IPS-18c (cell line): Measurements from ENCODE around the gene RNF10.

ENCODE experiments used
- H3K4me3 ChIP-seq: 2 replicates; pipeline ENCODE4 v1.7.0; 2013; ENCODE audit warnings: low read depth, mild to moderate bottlenecking, low read length, moderate library complexity; ENCODE audit not compliant: insufficient read depth
- H3K9me3 ChIP-seq: one replicate; pipeline ENCODE4 v1.6.1; 2013; ENCODE audit warnings: mild to moderate bottlenecking, low read length, moderate library complexity; ENCODE audit not compliant: control insufficient read depth, insufficient read depth

Gene RNF10

DNA sequence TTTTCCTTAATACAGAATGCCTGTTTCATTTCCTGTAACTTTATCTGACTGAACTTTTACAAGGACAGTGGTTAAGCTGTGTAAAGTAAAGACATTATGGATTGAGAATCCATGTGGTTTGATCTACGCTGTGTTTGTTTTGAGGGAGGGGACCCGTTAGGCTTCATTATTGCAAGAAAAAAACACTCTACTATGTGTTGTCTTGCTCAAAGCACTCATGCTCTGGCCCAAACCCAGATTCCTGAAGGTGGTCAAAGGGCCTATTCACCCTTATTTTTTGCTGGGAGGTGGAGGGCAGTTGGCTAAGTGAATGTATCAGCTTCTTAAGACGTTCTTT is 11.9 kb downstream of the RNF10 start:
- Histone ChIP-seq H3K9me3 (no peaks in the 10 kb centered on the region), H3K4me3 (no peak overlapping the region)

DNA sequence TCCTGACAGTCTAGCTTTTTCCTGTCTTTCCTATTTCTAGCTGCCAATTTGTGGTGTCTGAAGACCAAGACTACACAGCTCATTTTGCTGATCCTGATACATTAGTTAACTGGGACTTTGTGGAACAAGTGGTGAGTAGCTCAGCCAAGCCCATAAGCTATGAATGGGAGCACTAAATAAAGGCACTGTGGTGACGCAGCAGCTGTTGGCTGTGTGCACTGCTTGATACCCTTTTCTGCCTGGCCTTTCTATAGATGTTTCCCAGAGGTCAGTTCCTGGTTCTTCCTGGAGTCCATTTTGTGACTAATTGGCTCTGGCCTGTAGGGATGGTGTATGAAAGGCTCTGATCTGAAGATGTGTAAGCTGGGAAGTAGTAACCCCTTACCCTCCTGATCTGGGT is 20.5 kb downstream of the RNF10 start:
- no peaks in the 10 kb centered on the region for H3K9me3 ChIP-seq
- H3K4me3 ChIP-seq = no peak overlapping the region

DNA sequence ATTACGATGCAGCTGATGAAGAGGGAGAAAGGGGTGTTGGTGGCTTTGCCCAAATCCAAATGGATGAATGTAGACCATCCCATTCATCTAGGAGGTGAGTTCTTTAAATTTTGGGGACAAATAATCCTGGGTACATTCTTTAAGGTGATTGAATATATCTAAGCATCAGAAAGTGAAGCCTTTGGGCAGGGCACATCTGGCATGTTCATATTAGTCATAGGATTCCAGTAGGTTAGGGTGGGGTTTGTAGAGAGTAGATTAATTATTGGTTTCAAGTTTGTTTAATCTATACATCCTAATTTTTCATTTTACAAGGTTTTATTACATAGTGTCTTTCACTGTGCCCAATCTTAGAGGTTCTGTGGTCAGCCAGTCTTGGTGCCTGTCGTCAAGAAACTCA is 23.4 kb downstream of the RNF10 start:
- no peaks in the 10 kb centered on the region for H3K9me3 ChIP-seq
- no peak overlapping the region for H3K4me3 ChIP-seq

DNA sequence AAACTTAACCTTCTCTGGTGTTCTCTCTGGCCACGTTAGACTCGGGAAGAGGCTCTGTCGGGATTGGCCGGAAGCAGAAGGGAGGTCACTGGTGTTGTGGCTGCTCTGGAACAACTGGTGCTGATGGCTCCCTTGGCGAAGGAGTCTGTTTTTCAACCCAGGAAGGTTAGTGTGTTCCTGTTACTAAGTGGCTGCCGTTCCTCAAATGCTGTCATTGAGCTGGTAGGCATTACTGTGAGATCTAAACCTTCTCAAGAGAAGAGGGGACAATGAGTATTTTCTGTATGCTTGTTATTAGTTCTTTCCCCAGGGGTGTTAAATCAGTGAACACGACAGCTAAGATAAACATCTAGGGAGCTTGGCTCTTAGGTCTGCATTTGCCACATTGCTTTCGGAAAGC is 28.8 kb downstream of the RNF10 start:
- H3K9me3 ChIP-seq = no peaks in the 10 kb centered on the region
- no peak overlapping the region for H3K4me3 ChIP-seq

DNA sequence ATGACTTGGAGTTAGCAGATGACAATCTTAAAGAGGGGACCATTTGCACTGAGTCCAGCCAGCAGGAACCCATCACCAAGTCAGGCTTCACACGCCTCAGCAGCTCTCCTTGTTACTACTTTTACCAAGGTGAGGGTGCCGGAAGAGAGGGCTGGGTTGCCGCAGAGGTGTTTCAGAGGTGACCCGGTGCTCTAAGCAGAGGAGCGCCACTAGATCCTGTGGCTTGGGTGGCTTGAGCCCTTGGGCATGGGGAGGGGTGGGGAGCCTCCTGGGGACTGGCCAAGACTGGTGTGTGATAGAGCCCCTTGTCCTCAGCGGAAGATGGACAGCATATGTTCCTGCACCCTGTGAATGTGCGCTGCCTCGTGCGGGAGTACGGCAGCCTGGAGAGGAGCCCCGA is 29.3 kb downstream of the RNF10 start:
- Histone ChIP-seq H3K9me3 (no peaks in the 10 kb centered on the region), H3K4me3 (no peak overlapping the region)

DNA sequence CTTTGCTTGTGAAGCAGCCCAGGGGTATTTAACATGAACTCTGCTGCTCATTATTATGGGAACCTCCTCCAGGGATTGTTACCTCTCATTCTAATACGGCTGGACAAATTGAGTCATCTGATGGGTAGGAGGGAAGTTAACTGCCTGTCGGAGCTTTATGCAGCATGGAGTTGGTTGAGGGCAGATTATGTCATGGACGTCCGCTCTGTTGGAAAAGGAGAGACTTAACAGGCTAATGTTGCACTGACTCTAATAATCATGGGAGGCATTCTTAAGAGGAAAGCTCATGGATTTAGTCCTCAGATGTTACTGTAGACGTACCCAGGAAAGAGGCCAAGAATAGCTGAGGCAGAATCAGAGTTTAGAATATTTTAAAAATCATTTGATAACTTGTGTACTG is 37.1 kb downstream of the RNF10 start:
- H3K4me3 ChIP-seq = no peak overlapping the region
- no peaks in the 10 kb centered on the region for H3K9me3 ChIP-seq

DNA sequence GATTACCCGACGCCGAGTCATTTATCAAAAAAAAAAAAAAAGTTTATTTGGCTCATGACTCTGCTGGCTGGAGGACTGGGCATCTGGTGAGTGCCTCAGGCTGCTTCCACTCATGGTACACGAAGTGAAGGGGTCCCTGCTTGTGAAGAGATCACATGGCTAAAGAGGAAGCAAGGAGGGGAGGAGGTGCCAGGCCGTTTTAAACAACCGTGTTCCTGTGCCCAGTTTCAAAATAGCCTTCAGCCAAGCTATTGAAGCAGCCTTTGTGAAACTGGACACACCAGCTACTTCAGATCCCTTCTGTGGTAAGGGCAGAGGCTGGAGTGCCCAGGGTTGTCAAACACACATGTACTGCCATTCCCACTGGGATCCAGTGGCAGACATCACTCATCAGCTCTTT is 39.4 kb downstream of the RNF10 start:
- H3K4me3 ChIP-seq = no peak overlapping the region
- H3K9me3 ChIP-seq = no peaks in the 10 kb centered on the region

DNA sequence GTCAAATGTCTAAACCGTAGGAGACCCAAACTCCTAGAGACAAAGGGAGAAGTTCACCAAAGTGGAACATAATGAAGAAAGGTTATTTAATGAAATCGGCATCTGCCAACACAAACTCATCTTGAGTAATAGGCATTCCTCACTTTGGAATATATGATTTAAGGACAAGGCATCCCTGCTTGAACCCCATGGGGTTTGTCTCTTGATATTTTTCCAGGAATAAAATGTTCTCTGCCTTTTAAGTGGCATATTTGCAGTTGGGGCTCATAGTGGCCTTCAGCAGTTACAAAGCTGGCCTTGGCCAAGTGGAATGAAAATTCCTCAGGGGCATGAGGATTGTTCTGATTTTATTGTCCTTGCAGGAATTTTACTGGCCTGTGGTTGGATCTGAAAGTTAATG is 40.0 kb downstream of the RNF10 start:
- H3K4me3 ChIP-seq = no peak overlapping the region
- no peaks in the 10 kb centered on the region for H3K9me3 ChIP-seq

DNA sequence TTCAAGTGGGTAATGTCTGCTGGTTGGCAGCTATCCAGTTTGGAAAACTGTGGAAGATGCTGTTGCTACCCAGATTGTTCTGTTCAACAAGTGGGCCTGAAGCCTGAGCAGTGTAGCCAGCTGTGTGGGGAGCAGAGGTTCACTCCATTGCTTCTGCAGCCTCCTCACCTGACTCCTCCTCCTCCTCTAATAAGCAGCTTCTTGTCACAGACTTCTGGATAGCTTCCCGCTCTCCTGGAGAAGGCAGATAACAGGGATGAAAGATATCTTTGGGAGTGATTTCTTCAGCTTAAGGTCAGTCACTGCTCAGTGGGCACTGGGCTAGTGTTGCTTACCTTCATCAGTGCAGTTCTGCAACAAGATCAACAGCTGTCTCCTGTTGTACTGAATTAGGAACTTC is 45.0 kb downstream of the RNF10 start:
- H3K9me3 ChIP-seq = no peaks in the 10 kb centered on the region
- no peak overlapping the region for H3K4me3 ChIP-seq

DNA sequence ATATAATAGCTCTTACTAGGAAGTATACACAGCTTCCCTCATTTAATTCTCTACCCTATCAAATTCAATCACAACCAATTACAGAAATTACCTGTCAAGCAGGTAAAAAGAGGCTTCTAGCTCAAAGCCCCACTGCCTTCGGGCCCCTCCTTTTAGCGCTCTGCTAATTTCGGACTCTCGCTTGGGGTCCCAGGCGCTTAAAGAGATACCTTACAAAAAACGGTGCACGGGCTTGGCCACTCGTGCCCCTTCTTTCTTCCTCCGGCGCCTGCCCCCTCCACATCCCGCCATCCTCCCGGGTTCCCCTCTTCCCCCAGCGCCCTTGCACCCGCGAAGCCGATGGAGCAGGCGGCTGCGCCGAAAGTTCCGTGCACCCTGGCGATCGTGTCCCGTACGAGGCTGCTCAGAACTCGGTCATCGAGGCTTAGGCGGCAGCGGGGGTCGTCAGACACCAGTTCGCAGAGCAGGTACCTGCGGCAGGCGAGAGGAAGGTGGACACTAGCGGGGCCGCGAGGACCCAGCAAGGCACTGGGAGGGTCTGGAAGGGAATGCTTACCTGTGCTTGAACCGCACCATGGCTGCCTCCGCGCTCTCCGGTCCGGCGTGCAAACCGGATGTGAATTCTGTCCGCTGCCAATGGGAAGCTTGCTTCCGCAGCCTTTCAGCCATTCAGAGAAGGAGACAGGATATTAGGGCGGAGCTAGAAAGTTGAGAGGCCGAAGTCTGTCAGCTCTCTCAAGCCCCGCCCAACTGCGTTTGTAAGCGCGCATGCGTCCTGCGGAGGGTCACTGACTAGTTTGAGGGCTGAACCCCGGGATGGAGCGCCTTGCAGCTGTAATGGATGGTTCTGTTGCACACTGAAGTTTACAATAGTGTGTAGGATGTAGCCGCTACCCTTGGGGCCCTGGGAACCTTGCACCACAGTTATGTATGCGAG is 46.9 kb downstream of the RNF10 start, which contains the start of gene POP5:
POP5 (minus strand) TSS at position 616 of the 937 bp plus-strand sequence; CDS start at position 576, 40 bp downstream.
- H3K4me3 ChIP-seq = peak within 1 kb of the TSS; percentile 86

DNA sequence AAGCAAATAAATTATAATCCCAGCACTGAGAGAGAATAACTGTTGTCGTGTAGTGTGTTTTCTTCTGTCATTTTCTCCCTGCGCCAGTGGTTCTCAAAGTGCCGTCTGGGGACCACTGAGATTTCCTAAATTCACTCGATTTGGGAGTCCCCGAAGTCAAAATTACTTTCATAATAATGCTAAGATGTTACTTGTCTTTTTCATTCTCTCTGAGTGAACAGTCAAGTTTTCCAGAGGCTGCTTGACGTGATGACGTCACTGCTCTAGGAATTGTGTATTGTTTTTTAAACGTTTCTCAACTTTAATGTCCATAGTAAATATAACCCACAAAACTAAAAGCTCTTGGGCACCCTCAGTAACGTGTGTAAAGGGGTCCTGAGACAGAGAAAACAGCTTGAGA is 47.8 kb downstream of the RNF10 start:
- Histone ChIP-seq H3K4me3 (peak overlapping the region; percentile 57; the same call in 1 of the 2 replicates), H3K9me3 (no peaks in the 10 kb centered on the region)

More for the DNA sequence above, 46.9 kb downstream of the RNF10 start, which contains the start of gene POP5:
- no peaks in the 10 kb centered on the region for H3K9me3 ChIP-seq

DNA sequence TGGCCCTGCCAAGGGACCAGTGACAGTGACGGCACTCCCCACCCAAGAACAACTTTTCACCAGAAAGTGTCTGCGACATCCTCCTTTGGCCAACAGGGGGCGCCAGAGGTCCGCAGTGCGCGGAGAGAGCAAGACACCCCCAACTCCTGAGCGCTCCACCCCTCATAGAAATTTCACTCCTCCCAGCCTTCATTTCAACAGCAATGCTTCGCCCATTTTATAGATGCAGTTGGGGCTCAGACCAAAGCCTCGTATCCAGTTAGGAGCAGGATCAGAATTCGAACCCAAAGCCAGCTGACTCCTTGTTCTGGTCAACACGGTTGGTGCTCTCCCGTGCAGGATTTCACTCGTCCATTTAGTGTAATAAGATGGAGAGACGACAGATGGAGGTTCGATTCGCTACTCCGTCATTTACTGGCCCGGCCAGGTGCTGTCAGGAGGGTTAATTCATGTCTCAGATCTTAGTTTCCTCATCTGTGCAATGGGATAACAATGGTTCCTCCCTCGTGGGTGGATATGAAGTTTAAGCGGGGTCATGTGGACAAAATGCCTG is 49.4 kb downstream of the RNF10 start:
- no peak overlapping the region for H3K4me3 ChIP-seq

DNA sequence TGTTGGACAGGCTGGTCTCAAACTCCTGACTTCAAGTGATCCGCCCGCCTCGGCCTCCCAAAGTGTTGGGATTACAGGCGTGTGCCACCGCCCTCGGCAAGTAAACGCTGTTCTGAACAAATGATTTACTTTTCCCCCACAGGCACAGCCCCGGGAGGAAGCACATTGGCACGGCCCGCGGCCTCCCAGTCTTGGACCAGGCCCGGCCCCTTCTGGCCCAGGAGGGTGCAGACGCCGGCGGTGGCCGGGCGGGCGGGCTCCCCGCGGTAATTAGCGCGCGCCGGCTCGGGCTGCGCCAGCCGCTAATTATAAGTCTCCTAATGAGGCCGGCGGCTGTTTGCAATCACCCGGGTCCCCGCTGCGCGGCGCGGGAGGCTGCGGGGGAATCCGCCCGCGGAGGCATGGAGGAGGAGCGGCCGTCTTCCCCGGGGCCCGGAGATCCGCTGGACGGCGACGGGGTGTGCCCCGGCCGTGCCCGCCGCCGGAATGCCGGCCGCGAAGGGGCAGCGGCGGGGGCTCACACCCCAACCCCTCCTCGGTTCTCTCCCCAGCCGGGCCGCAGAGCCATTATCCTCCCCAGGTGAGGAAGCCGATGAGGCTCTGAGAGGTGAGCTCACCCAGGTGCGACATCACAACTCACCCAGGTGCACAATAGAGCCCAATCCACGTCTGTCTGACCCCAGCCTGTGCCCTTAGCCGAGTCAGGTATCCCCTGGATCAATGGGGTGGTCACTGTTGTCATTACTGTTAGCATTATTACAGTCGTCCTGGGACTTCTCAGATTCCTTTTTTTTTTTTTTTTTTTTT is 50.4 kb downstream of the RNF10 start:
- no peaks in the 10 kb centered on the region for H3K9me3 ChIP-seq
- H3K4me3 ChIP-seq = peak overlapping the region; percentile 53; the same call in 1 of the 2 replicates

More for the DNA sequence above, 49.4 kb downstream of the RNF10 start:
- no peaks in the 10 kb centered on the region for H3K9me3 ChIP-seq

DNA sequence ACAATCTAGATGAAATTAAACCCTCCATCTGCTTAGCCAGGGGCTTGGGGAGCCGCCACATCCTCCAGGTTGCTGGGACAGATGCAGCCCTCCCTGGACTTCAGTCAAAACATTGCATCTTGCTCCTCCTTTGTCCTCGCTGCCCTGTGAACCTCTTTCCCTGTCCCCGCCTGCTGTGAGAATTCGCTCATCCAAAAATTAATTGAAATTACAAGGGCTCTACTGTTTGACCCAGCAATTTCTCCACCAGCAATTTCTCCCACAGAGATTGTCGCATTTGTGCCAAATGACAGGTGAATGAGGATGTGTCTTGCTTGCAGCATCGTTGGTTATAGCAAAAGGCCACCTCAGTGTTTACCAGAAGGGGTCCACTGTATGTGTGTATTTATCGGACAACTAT is 52.0 kb downstream of the RNF10 start:
- Histone ChIP-seq H3K9me3 (no peaks in the 10 kb centered on the region), H3K4me3 (no peak overlapping the region)

DNA sequence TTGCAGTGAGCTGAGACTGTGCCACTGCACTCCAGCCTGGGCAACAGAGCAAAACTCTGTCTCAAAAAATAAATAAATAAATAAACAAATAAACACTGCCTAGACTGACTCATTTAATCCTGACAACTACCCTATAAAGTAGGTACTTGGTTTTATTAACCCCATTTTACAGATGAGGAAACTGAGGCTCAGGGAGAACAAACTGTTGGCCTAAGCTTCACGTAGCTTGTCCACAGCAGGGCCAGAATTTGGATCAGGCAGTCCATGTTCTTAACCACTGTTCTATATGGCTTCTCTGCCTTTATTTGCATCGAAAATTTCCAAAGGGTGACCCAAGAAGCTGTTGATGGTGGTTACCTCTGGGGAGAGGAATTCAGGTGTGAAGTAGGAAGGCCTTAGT is 52.7 kb downstream of the RNF10 start:
- Histone ChIP-seq H3K4me3 (no peak overlapping the region), H3K9me3 (no peaks in the 10 kb centered on the region)

DNA sequence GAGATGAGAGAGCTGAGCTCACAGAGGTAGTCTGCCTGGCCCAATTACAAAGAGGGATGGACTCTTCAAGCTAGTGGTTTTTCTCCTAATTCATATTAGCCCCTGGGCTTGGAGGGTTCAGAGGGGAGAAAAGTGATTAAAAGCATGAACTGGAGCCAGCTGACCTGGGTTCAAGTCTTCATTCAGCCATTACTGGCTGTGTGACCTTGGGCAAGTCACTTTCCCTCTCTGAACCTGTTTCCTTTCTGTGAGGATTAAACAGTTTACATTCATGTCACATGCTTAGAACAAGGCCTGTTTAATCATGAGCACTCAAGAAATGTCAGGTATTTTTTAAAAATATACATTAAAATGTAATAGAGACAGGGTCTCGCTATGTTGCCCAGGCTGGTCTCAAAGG is 54.2 kb downstream of the RNF10 start:
- no peak overlapping the region for H3K4me3 ChIP-seq
- no peaks in the 10 kb centered on the region for H3K9me3 ChIP-seq

DNA sequence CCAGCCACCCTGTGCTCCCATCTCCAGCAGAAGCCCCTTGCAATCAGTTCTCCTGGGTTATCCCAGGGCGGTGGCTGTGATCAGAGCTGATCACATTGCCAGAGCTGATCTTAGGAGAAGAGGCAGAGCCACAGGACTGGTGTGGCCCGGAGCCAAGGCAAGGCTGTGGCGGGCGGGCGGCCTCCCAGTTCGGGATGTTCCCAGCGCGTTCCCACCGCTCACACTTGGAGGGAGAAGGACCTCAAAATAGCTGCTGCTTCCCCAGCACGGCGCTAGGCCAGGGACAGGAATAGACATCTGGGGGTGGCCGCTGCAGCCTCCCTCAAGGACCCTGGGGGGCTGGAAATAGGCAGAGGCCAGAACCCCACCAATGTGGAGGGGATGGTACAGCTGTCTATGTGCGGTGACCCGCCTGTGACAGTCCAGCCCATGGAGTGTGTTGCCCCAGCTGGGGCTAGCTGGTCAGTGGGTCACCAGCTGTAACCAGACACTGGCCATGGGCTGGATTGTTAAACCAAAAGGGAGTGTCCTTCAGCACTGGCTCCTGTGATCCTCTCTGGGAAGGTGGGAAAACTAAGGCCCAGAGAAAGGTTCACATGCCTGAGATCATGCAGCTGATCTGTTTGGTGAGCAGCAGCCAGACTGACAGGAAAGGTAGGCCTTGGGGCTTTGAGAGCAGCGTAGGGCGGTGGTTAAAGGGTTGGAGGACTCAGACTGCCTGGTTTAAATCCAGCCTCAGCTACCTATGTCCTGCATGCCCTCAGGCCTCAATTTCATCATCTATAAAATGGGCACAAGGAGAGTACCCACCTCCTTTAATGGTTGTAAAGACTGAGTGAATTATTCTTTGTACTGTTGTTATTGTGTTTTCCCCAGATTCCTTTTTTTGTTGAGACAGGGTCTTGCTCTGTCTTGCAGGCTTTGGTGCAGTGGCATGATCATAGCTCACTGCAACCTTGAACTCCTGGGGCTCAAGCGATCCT is 55.1 kb downstream of the RNF10 start:
- Histone ChIP-seq H3K4me3 (no peak overlapping the region), H3K9me3 (no peaks in the 10 kb centered on the region)
